Raji (cell line): ENCODE data around the gene PEX16.

ENCODE experiments used
- POLR2A ChIP-seq: IDR thresholded peaks from 2 replicates; pipeline ENCODE4 v1.6.1; 2011; ENCODE audit warnings: low read depth, low read length, control low read depth; ENCODE audit not compliant: insufficient read depth

Gene PEX16

GRCh38 chr11:45917623-45918330 lies at the start of gene PEX16:
Gene PEX16 (minus strand): TSS chr11:45917877. CDS start chr11:45917811, 66 bp downstream.
- peak; percentile 93 for TF ChIP-seq POLR2A

GRCh38 chr11:45964911-45965389 lies 47.3 kb upstream of the PEX16 start:
- no peak for TF ChIP-seq POLR2A

GRCh38 chr11:45961751-45962240 lies 44.1 kb upstream of the PEX16 start:
- TF ChIP-seq POLR2A, result no peak

- TF ChIP-seq POLR2A, result no peak
These were observed 42.9 kb upstream of the PEX16 start for GRCh38 chr11:45960387-45961095.

- TF ChIP-seq POLR2A, result no peak
These were observed 42.2 kb upstream of the PEX16 start for GRCh38 chr11:45959851-45960250.

GRCh38 chr11:45949992-45950407 lies 32.3 kb upstream of the PEX16 start:
- TF ChIP-seq POLR2A, result no peak

- no peak for TF ChIP-seq POLR2A
These were observed 30.7 kb upstream of the PEX16 start for GRCh38 chr11:45948356-45948755.

- no peak for TF ChIP-seq POLR2A
These were observed 30.2 kb upstream of the PEX16 start for GRCh38 chr11:45947885-45948284.

GRCh38 chr11:45945397-45945999 lies 27.8 kb upstream of the PEX16 start:
- TF ChIP-seq POLR2A, result no peak

- TF ChIP-seq POLR2A, result no peak
These were observed 24.7 kb upstream of the PEX16 start for GRCh38 chr11:45942381-45942780.

GRCh38 chr11:45941285-45941684 lies 23.6 kb upstream of the PEX16 start:
- no peak for TF ChIP-seq POLR2A

- no peak for TF ChIP-seq POLR2A
These were observed 22.2 kb upstream of the PEX16 start for GRCh38 chr11:45939836-45940235.

GRCh38 chr11:45937916-45938315 lies 20.2 kb upstream of the PEX16 start:
- no peak for TF ChIP-seq POLR2A

GRCh38 chr11:45936511-45937054 lies 18.9 kb upstream of the PEX16 start:
- TF ChIP-seq POLR2A, result no peak

GRCh38 chr11:45935349-45936064 lies 17.8 kb upstream of the PEX16 start:
- no peak for TF ChIP-seq POLR2A
